Ovary (tissue), 3 donors: Measurements from ENCODE around the gene CADPS.

Experiments
- CTCF ChIP-seq, 3 donors: fragments of 450-650 bp in 2 of 3; fragments of 200-600 bp in 1 of 3; IDR thresholded peaks; one replicate each; pipeline versions ENCODE4 v1.5.1 to v1.8.0; 2016 to 2022; ENCODE audit warnings: antibody characterized with exemption in 3 of 3, mild to moderate bottlenecking in 1 of 3
- POLR2A ChIP-seq: fragments of 450-650 bp; IDR thresholded peaks from one replicate; pipeline ENCODE4 v1.6.1; 2017; ENCODE audit warnings: antibody characterized with exemption, mild to moderate bottlenecking, moderate library complexity
- donor health status: DM: no; HTN: no; CAD: no.

- no peak for TF ChIP-seq CTCF (IDR thresholded peaks at IDR 0.05)
- TF ChIP-seq POLR2A: no peak
Measured at GRCh38 chr3:62602129-62602770, 273.0 kb downstream of the CADPS start.
